Endothelial cell of umbilical vein (primary cell): Measurements from ENCODE around the gene NINL.

Experiments used
- CTCF ChIP-seq, 2 donors: IDR thresholded peaks; 1 replicate in 1 of 2; 2 replicates in 1 of 2; pipeline ENCODE4 v1.5.1; 2011; ENCODE audit warnings: low read length in 2 of 2, mild to moderate bottlenecking in 2 of 2, moderate library complexity in 2 of 2, control low read depth in 1 of 2, inconsistent platforms in 1 of 2, low read depth in 1 of 2; ENCODE audit not compliant: insufficient read depth in 1 of 2; ENCODE audit errors: extremely low read depth in 1 of 2
- EZH2 ChIP-seq: IDR thresholded peaks from 2 replicates; pipeline ENCODE4 v1.6.1; 2012; ENCODE audit warnings: borderline replicate concordance, low read depth, mild to moderate bottlenecking, moderate library complexity, low read length, inconsistent platforms; ENCODE audit not compliant: severe bottlenecking

DNA sequence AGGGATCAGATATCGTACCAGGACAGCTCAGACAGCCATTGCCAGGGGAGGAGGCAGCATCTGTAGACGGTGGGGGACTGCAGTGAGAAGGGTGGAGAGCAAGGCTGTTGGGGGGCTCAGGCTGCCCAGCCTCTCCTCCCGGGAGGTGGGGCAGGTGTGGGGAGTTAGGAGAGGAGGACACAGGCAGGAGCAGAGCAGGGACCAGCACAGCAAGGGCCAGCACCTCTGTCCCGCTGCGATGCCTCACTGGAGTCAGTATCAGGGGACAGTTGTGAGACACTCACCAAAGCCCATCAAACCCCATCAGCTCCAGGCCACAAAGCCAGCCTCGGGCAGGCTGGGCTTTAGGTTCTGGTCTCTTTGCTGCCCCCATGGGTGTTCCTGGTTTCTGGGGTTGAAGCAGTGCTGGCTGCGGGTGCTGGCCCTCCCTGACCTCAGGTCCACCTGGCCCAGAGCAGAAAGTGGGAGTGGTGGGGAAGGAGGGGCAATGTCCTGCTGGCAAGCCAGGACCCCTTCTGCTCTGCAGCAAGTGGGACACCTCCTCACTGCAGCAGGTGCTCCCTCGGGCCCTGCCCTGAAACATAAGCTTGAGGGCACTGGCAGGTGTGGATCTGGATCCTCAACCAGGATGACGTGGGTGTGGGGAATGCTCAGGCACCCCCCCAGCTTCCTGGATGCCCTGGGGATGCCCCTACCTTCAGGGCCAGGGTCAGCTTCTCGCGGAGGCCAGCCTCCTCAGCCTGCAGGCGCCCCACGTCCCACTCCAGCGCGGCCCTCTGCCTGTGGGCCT is 94.5 kb downstream of the NINL start:
- TF ChIP-seq CTCF (IDR thresholded peaks at IDR 0.05; ENCODE audit: extremely low read depth in 1 of 2, insufficient read depth in 1 of 2, low read depth in 1 of 2, low read length in 2 of 2): no peak
- no peak for TF ChIP-seq EZH2
